ENCODE measurements around the gene ADCK1.
A peak's percentile ranks its signal among the peaks of the same experiment; 100 is the strongest.
"Not testable (repeated sequence)": the region's sequence is repeated elsewhere in the genome, so short reads cannot be mapped to it uniquely, and the experiment has no call there.

ADCK1 gene

GRCh38 chr14:77799863-77800730 is at the start of gene ADCK1:
Gene ADCK1, plus strand, starts transcription at chr14:77800109. Its CDS starts 18,870 bp downstream, at chr14:77818979.
- DNase-seq = peak; percentile 68

GRCh38 chr14:77752266-77752665 is 47.6 kb upstream of the ADCK1 start:
- DNase-seq = no peak

- DNase-seq = no peak
Measured at GRCh38 chr14:77752799-77753516, 47.0 kb upstream of the ADCK1 start.

GRCh38 chr14:77760381-77761204 is 39.3 kb upstream of the ADCK1 start, which contains the start of gene SNW1:
Gene SNW1, minus strand, starts transcription at chr14:77761156. Its CDS starts 29 bp downstream, at chr14:77761127.
- DNase-seq = peak; percentile 49

- DNase-seq = peak; percentile 95
Measured at GRCh38 chr14:77761205-77761931, 38.5 kb upstream of the ADCK1 start.

- no peak for DNase-seq
Measured at GRCh38 chr14:77763316-77763715, 36.6 kb upstream of the ADCK1 start.

GRCh38 chr14:77763978-77764377 is 35.9 kb upstream of the ADCK1 start:
- no peak for DNase-seq

GRCh38 chr14:77768442-77769069 is 31.4 kb upstream of the ADCK1 start:
- not testable (repeated sequence) for DNase-seq

GRCh38 chr14:77773966-77774365 is 25.9 kb upstream of the ADCK1 start:
- not testable (repeated sequence) for DNase-seq

- peak; percentile 23 for DNase-seq
Measured at GRCh38 chr14:77782202-77782601, 17.7 kb upstream of the ADCK1 start.

GRCh38 chr14:77786148-77786547 is 13.8 kb upstream of the ADCK1 start:
- DNase-seq = no peak

GRCh38 chr14:77790566-77791224 is 9.2 kb upstream of the ADCK1 start:
- DNase-seq = no peak

- no peak for DNase-seq
Measured at GRCh38 chr14:77791225-77791600, 8.7 kb upstream of the ADCK1 start.

GRCh38 chr14:77793255-77793654 is 6.7 kb upstream of the ADCK1 start:
- DNase-seq = not testable (repeated sequence)

- DNase-seq = no peak
Measured at GRCh38 chr14:77794357-77794756, 5.6 kb upstream of the ADCK1 start.

GRCh38 chr14:77799456-77799855 is 453 bp upstream of the ADCK1 start:
- not testable (repeated sequence) for DNase-seq

GRCh38 chr14:77800814-77801213 is 905 bp downstream of the ADCK1 start:
- no peak for DNase-seq

GRCh38 chr14:77804592-77804991 is 4.7 kb downstream of the ADCK1 start:
- peak; percentile 26 for DNase-seq

- DNase-seq = no peak
Measured at GRCh38 chr14:77805706-77806105, 5.8 kb downstream of the ADCK1 start.

- DNase-seq = no peak
Measured at GRCh38 chr14:77808250-77808649, 8.3 kb downstream of the ADCK1 start.

GRCh38 chr14:77809011-77809410 is 9.1 kb downstream of the ADCK1 start:
- DNase-seq = no peak

Measured in HCEC 1CT (cell line).